Activated naive CD8-positive, alpha-beta T cell treated with anti-CD3 and anti-CD28 coated beads, Interleukin-2, amount 10 ng/mL, durations not matched to agents 7 days and 5 days (primary cell): ENCODE results near the gene RASD2. TPM values are rescaled to one million over a fixed set of nuclear protein-coding genes. Genes with fewer than 3 reads are reported as not detected.
A peak's percentile ranks its signal among the peaks of the same experiment; 100 is the strongest.
"Not testable (repeated sequence)": the region's sequence is repeated elsewhere in the genome, so short reads cannot be mapped to it uniquely, and the experiment has no call there.

Experiments
- ATAC-seq: fragments of 150-1000 bp; cut with Tn5 transposase; one replicate; pipeline ENCODE4 v1.10.0; 2021; ENCODE audit warnings: low read depth, moderate library complexity
- POLR2A ChIA-PET: fragments of 350-600 bp; sonication (Branson Sonifier 250); formaldehyde crosslinking; loops from one replicate; lab custom pipeline; 2021; ENCODE audit warnings: antibody characterized with exemption; lab: Charles Lee
- DNase-seq: peaks from one replicate; pipeline ENCODE4 v3.0.0; 2021
- H3K27ac Mint-ChIP-seq: one replicate; pipeline ENCODE4 v1.8.0; 2022; ENCODE audit warnings: mild to moderate bottlenecking, mixed read lengths
- H3K27me3 Mint-ChIP-seq: one replicate; pipeline ENCODE4 v1.8.0; 2022; ENCODE audit warnings: mild to moderate bottlenecking, moderate library complexity, mixed read lengths
- H3K36me3 Mint-ChIP-seq: one replicate; pipeline ENCODE4 v1.8.0; 2021; ENCODE audit warnings: mild to moderate bottlenecking, mixed read lengths
- H3K4me1 Mint-ChIP-seq: one replicate; pipeline ENCODE4 v1.8.0; 2021; ENCODE audit warnings: mixed read lengths
- H3K4me3 Mint-ChIP-seq: one replicate; pipeline ENCODE4 v1.8.0; 2022; ENCODE audit warnings: mild to moderate bottlenecking, moderate library complexity, mixed read lengths
- H3K9me3 Mint-ChIP-seq: one replicate; pipeline ENCODE4 v1.8.0; 2021; ENCODE audit warnings: mixed read lengths
- total RNA-seq, 2 experiments: library from RNA; stranded (reverse); gene quantifications; one replicate each; pipeline ENCODE4 v1.2.3, GENCODE V29; 2021

Gene RASD2, protein sequence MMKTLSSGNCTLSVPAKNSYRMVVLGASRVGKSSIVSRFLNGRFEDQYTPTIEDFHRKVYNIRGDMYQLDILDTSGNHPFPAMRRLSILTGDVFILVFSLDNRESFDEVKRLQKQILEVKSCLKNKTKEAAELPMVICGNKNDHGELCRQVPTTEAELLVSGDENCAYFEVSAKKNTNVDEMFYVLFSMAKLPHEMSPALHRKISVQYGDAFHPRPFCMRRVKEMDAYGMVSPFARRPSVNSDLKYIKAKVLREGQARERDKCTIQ
- total RNA-seq: not detected

DNA sequence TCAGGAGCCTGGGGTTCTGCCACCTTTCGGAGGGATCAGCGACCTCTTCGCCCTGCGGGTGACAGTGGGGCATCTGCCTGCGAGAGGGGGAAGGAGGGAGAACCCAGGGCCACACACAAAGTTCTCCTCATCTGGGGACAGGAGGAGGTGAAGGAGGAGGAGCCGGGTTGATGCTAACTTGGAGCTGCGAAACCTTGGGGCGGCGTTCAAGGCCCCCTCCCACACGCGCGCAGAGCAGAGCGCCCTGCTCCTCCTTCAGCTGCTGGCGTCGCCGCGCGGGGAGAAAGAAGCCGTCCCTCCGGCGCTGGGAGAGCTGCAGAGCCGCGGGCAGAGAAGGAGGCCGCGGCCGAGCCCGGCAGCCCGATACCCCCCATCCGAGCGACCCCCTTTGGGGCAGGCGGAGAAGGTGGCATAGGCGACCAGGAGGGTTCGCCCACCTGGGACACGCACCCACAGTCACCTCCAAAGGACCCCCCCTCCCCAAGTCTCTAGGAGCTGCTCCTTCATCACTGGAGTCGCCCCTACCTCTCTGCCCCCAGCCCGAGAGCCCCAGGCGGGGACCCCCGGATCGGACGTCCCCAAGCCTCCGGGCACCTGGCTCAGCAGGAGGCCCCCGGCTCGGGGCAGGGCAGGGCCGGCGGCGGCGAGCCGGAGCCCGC lies at the start of gene RASD2:
Gene RASD2 (plus strand): TSS at position 237 of the 659 bp plus-strand sequence. CDS start 5,979 bp downstream, outside the sequence.
- Mint-ChIP-seq H3K4me3 (peak within 1 kb of the TSS; percentile 64), H3K27me3 (peaks cover 32% of the 10 kb centered on the region), H3K4me1 (peaks cover 7% of the 10 kb centered on the region), H3K9me3 (no peaks in the 10 kb centered on the region), H3K36me3 (no peaks in the 10 kb centered on the region), H3K27ac (no peak within 1 kb of the TSS)
- POLR2A ChIA-PET: no interaction called here
- ATAC-seq (peak; percentile 35), DNase-seq (no peak)

DNA sequence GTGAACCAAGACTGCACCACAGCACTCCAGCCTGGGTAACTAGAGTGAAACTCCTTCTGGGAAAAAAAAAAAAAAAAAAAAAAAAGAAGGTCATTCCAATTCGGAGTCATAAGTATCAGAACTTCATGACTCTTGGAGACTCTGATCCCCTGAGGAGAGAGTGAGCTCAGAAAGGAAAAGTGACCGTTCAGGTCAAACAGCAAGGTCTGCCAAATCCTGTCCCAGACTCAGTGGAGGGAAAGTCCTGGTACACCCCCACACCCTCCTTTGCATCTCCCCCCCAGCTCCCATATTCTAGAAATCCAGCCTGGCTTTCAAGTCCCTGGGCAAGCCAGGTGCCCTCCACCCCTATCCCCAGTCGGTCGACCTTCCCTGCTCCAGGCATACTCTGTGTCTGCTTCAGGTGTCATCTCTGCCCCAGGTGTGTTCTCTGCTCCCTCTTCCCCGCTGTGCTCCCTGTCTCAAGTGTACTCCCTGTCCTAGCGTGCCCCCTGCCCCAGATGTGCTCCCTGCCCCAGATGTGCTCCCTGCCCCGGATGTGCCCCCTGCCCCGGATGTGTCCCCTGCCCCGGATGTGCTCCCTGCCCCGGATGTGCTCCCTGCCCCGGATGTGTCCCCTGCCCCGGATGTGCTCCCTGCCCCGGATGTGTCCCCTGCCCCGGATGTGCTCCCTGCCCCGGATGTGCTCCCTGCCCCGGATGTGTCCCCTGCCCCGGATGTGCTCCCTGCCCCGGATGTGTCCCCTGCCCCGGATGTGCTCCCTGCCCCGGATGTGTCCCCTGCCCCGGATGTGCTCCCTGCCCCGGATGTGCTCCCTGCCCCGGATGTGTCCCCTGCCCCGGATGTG lies 49.3 kb upstream of the RASD2 start:
- POLR2A ChIA-PET, H3K4me3 Mint-ChIP-seq, H3K27ac Mint-ChIP-seq, DNase-seq, H3K36me3 Mint-ChIP-seq, H3K27me3 Mint-ChIP-seq, ATAC-seq, H3K9me3 Mint-ChIP-seq, H3K4me1 Mint-ChIP-seq: not testable (repeated sequence)

DNA sequence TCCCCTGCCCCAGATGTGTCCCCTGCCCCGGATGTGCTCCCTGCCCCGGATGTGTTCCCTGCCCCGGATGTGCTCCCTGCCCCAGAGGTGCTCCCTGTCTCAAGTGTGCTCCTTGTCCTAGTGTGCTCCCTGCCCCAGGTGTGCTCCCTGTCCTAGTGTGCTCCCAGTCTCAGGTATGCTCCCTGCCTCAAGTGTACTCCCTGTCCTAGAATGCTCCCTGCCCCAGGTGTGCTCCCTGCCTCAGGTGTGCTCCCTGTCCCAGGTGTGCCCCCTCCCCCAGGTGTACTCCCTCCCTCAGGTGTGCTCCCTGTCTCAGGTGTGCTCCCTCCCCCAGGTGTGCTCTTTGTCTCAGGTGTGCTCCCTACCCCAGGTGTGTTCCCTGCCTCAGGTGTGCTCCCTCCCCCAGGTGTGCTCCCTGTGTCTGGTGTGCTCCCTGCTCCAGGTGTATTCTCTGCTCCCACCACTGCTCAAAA lies 48.7 kb upstream of the RASD2 start:
- H3K36me3 Mint-ChIP-seq: no peaks in the 10 kb centered on the region
- no peak overlapping the region for H3K4me3 Mint-ChIP-seq
- no peaks in the 10 kb centered on the region for H3K9me3 Mint-ChIP-seq
- ATAC-seq (no peak), DNase-seq (no peak)
- H3K27me3 Mint-ChIP-seq: peaks cover 6% of the 10 kb centered on the region
- POLR2A ChIA-PET: no interaction called here
- H3K27ac Mint-ChIP-seq: no peak overlapping the region
- no peaks in the 10 kb centered on the region for H3K4me1 Mint-ChIP-seq

DNA sequence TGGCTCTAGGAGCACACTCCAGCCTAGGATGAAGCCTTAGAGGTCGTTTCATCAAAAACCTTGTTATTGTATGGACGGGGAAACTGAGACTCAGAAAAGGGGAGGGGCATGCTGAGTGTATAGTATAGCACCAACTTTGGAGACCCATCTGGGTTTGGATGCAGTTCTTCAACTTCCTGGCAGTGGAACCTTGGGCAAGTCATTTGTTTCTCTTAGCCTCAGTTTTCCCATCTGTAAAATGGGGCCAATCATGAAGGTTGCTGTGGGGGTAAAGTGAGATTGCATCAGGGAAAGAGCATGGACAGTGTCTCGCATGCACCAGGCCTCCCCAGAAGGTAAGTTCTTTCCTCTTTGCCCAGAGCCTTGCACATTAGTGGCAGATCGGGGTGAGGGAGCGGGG lies 47.6 kb upstream of the RASD2 start:
- POLR2A ChIA-PET: no interaction called here
- DNase-seq: no peak
- ATAC-seq: no peak
- Mint-ChIP-seq H3K4me1 (no peaks in the 10 kb centered on the region), H3K36me3 (no peaks in the 10 kb centered on the region), H3K9me3 (no peaks in the 10 kb centered on the region), H3K27me3 (peaks cover 6% of the 10 kb centered on the region), H3K27ac (no peak overlapping the region), H3K4me3 (no peak overlapping the region)

DNA sequence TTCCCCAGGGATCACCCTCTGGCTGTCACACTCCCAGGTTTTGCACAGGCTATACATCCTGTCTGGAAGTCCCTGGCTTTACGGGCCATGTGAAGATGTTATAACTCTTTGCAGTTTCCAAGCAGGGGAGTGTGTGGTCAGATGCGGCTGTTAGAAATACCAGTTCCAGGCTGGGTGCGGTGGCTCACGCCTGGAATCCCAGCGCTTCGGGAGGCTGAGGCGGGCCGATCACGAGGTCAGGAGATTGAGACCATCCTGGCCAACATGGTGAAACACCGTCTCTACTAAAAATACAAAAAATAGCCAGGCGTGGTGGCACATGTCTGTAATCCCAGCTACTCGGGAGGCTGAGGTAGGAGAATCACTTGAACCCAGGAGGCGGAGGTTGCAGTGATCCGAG lies 44.9 kb upstream of the RASD2 start:
- POLR2A ChIA-PET, ATAC-seq, H3K4me1 Mint-ChIP-seq, H3K36me3 Mint-ChIP-seq, H3K9me3 Mint-ChIP-seq, H3K27ac Mint-ChIP-seq, H3K4me3 Mint-ChIP-seq, DNase-seq: not testable (repeated sequence)
- H3K27me3 Mint-ChIP-seq: peaks cover 11% of the 10 kb centered on the region

DNA sequence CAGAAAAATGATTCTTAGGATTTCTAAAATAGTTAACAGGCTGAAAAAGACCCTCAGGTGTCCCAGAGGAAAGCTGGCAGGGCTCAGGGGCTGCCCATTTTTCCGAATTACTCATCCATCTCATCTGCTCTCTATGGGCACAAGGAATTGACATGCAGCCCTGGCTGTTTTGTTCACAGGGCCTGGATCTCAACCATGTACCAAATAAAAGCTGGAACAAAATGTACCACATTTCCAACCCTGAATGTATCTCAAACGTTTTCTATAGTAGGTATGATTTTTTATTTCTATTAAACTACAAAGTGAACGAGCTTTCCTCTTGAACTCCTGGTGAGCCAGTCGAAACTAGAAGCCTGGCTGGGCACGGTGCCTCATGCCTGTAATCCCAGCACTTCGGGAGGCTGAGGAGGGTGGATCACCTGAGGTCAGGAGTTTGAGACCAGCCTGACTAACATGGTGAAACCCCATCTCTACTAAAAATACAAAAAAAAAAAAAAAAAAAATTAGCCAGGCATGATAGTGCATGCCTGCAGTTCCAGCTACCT lies 43.8 kb upstream of the RASD2 start:
- Mint-ChIP-seq H3K36me3 (no peaks in the 10 kb centered on the region), H3K4me3 (no peak overlapping the region), H3K4me1 (no peaks in the 10 kb centered on the region), H3K27ac (no peak overlapping the region), H3K9me3 (no peaks in the 10 kb centered on the region), H3K27me3 (peaks cover 11% of the 10 kb centered on the region)
- ATAC-seq (no peak), DNase-seq (no peak)
- POLR2A ChIA-PET: no interaction called here

DNA sequence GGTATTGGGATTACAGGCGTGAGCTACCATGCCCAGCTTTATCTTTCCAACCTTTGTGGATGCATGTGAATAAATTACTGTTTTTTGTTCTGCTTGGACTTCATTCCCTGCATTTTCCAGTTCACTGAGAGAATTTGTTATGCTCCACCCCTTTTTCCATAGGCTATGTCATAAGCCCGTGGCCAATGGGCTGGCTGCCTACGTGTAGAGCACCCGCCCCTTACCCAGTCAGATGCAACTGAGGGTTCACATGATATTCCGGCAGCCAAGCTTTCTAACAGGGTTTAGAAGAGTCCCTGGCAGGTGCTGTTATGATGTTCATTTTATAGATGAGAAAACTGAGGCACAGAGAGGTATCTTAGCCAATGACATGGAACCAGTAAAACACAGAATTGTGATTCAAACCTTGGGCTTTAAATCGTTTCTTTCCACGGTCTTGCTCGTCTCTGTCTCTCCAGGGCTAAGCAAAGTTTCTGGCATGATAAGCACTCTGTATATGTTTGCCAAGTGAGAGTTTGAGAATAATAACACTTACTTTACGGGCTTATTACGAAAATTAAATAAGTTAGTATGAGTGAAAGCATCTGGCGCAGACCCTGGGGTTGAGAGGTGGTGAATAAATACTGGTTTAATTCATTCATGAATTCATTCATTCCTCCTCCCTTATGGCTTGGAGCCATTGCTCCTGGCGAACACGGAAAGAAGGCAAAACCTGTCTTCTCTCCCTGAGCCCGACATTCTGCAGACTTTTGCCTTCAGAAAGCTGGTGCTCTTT lies 42.4 kb upstream of the RASD2 start:
- Mint-ChIP-seq H3K9me3 (no peaks in the 10 kb centered on the region), H3K27me3 (peaks cover 13% of the 10 kb centered on the region), H3K36me3 (no peaks in the 10 kb centered on the region), H3K4me1 (no peaks in the 10 kb centered on the region), H3K27ac (no peak overlapping the region), H3K4me3 (no peak overlapping the region)
- POLR2A ChIA-PET: no interaction called here
- ATAC-seq: no peak
- DNase-seq: no peak

DNA sequence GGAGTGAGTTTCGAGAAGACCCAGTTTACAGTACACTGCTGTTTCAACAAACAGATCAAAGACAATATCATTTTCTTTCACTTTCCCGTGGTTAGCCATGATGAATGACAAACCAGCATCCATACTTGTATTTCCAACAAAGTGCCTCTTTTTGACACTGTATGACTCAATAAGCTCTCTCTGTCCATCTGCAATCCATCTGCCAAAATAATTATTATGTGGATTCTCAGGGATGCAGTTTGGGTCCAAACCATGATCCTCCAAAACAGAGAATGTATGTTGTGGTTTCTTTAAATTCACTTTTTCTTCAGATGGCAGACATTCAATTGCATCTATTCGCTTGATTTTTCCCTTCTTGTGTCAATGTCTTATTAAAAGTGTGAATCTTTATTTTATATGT lies 37.8 kb upstream of the RASD2 start:
- ATAC-seq: no peak
- H3K27me3 Mint-ChIP-seq: peaks cover 16% of the 10 kb centered on the region
- no peaks in the 10 kb centered on the region for H3K9me3 Mint-ChIP-seq
- H3K36me3 Mint-ChIP-seq: no peaks in the 10 kb centered on the region
- no peak for DNase-seq
- H3K4me3 Mint-ChIP-seq: no peak overlapping the region
- H3K4me1 Mint-ChIP-seq: no peaks in the 10 kb centered on the region
- no peak overlapping the region for H3K27ac Mint-ChIP-seq
- POLR2A ChIA-PET: no interaction called here

DNA sequence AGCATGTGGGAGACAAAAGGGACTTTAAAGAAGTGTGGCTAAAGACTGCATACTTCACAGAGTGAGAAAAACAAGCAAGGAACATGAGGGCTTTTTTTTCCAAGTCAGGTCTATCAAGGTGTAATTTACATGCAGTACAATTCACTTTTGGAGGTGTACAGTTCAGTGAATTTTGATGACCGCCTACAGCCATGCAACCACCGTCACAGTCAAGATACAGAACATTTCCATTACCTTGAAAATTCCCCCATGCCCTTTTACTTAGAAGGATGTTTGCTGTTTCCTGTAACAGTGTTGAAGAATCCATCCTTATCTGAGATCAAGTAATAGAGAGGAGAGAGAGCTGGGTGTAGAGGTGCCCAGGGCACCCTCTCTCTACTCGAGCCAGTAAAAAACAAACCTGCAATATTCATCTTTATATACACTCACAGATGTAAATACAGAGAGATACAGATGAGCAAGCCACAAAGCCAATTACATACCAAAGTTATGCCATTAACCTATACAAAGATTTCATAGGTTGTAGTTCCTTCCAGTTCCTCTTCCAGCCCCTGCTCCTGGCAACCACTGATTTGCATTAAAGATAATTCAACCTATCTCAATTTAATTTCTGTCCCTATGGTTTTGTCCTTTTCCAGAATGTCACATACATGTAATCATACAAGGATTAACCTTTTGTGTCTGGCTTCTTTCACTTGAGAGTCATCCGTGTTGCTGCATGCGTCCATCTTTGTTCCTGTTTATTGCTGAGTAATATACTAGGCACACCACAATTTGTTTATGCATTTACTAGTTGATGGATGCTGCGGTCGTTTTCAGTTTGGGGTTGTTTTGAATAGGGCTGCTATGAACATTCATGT lies 35.0 kb upstream of the RASD2 start:
- H3K4me1 Mint-ChIP-seq: no peaks in the 10 kb centered on the region
- DNase-seq: no peak
- no peaks in the 10 kb centered on the region for H3K9me3 Mint-ChIP-seq
- H3K4me3 Mint-ChIP-seq: no peak overlapping the region
- no peak for ATAC-seq
- H3K27ac Mint-ChIP-seq: no peak overlapping the region
- POLR2A ChIA-PET: no interaction called here
- peaks cover 9% of the 10 kb centered on the region for H3K27me3 Mint-ChIP-seq
- no peaks in the 10 kb centered on the region for H3K36me3 Mint-ChIP-seq

DNA sequence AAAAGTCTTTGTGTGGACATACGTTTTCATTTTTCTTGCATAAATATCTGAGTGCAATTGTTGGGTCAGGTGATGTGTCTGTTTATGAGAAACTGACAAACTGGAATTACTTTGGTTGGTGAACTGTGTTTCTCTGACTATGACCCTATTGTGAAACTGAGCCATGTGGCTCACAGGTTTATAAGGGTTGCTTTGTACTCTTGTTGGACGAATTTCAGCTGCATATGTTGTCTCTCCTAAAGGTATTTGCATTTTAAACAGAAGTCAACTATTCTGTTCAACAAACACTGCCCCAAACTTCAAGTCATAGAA lies 34.4 kb upstream of the RASD2 start:
- H3K4me3 Mint-ChIP-seq: no peak overlapping the region
- no peaks in the 10 kb centered on the region for H3K36me3 Mint-ChIP-seq
- ATAC-seq (no peak), DNase-seq (no peak)
- no peaks in the 10 kb centered on the region for H3K9me3 Mint-ChIP-seq
- POLR2A ChIA-PET: no interaction called here
- H3K27me3 Mint-ChIP-seq: peaks cover 8% of the 10 kb centered on the region
- no peak overlapping the region for H3K27ac Mint-ChIP-seq
- H3K4me1 Mint-ChIP-seq: no peaks in the 10 kb centered on the region

DNA sequence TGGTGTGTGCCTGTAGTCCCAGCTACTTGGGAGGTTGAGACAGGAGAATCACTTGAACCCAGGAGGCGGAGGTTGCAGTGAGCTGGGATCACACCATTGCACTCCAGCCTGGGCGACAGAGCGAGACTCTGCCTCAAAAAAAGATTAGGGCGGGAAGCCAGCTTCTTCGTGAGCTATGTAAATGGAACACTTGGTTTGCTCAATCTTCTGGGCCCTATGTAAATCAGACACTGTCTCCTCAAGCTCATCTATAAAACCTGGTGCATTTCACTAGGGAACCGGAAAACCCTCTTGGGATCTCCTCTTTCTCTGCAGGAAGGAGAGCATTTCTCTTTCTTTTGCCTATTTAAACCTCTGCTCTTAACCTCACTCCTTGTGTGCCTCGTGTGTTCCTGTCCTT lies 32.8 kb upstream of the RASD2 start:
- H3K27ac Mint-ChIP-seq, H3K27me3 Mint-ChIP-seq, H3K36me3 Mint-ChIP-seq, ATAC-seq, POLR2A ChIA-PET, H3K9me3 Mint-ChIP-seq, H3K4me3 Mint-ChIP-seq, DNase-seq, H3K4me1 Mint-ChIP-seq: not testable (repeated sequence)

DNA sequence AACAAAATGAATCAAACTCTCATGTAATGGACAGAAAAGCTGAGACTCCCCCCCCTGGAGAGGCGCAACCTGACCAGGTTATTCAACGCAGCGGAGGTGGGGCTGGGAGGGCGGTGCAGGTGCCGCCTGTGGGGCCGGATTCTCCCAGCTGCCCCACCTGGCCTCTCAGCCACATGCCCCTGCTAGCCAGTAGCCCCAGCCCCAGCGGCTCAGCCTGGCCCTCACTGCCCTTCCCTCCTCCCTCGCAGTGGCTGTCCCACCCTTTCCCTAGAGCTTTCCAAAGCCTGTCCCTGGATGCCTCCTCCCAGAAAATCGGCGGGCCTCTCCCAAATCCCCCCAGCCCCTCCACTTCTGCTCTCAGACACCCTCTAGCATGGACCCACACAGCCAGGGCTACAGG lies 31.2 kb upstream of the RASD2 start:
- Mint-ChIP-seq H3K27ac (no peak overlapping the region), H3K4me1 (no peaks in the 10 kb centered on the region), H3K9me3 (no peaks in the 10 kb centered on the region), H3K36me3 (no peaks in the 10 kb centered on the region), H3K4me3 (no peak overlapping the region), H3K27me3 (peaks cover 8% of the 10 kb centered on the region)
- DNase-seq (no peak), ATAC-seq (no peak)
- POLR2A ChIA-PET: no interaction called here
